CD4-positive, alpha-beta memory T cell (primary cell): ENCODE results near the gene PNMA5. TPM values are rescaled to one million over a fixed set of nuclear protein-coding genes. Genes with fewer than 3 reads are reported as not detected.
A peak's percentile ranks its signal among the peaks of the same experiment; 100 is the strongest.
"Not testable (repeated sequence)": the region's sequence is repeated elsewhere in the genome, so short reads cannot be mapped to it uniquely, and the experiment has no call there.

Experiments
- CTCF ChIA-PET: fragments of 350-600 bp; sonication (Branson Sonifier 250); formaldehyde crosslinking; loops from one replicate; lab custom pipeline; 2021; ENCODE audit warnings: inconsistent platforms; ENCODE audit not compliant: partially characterized antibody; lab: Charles Lee
- POLR2A ChIA-PET: fragments of 350-600 bp; sonication (Branson Sonifier 250); formaldehyde crosslinking; loops from one replicate; lab custom pipeline; 2021; ENCODE audit not compliant: partially characterized antibody; lab: Charles Lee
- DNase-seq, 5 donors: peaks; one replicate each; pipeline versions ENCODE4 v3.0.0 to v3.0.0-alpha.2; 2020 to 2022; ENCODE audit warnings: mixed read lengths in 1 of 5
- H3K27ac ChIP-seq: one replicate; pipeline ENCODE4 v1.7.0; 2013; ENCODE audit warnings: low read depth, low read length
- H3K27me3 ChIP-seq: 2 replicates; pipeline ENCODE4 v1.7.0; 2013; ENCODE audit warnings: mild to moderate bottlenecking, low read length, moderate library complexity; ENCODE audit not compliant: insufficient read depth
- H3K36me3 ChIP-seq: 2 replicates; pipeline ENCODE4 v1.7.0; 2013; ENCODE audit warnings: mild to moderate bottlenecking, low read length, moderate library complexity; ENCODE audit not compliant: insufficient read depth
- H3K4me1 ChIP-seq: 2 replicates; pipeline ENCODE4 v1.7.0; 2013; ENCODE audit warnings: mild to moderate bottlenecking, low read length, moderate library complexity; ENCODE audit not compliant: insufficient read depth
- H3K4me3 ChIP-seq, 2 donors: one replicate each; pipeline ENCODE4 v1.7.0; 2013; ENCODE audit warnings: low read length in 2 of 2, mild to moderate bottlenecking in 1 of 2
- H3K9me3 ChIP-seq, 2 donors: one replicate each; pipeline ENCODE4 v1.7.0; 2013; ENCODE audit warnings: low read length in 2 of 2, control low read depth in 1 of 2; ENCODE audit not compliant: control insufficient read depth in 1 of 2
- H3K27ac Mint-ChIP-seq, 7 donors: one replicate each; pipeline ENCODE4 v1.8.0; 2020 to 2021; ENCODE audit warnings: mixed read lengths in 7 of 7, mild to moderate bottlenecking in 6 of 7, inconsistent platforms in 3 of 7, moderate library complexity in 3 of 7
- H3K27me3 Mint-ChIP-seq, 2 donors: one replicate each; pipeline ENCODE4 v1.8.0; 2020 to 2021; ENCODE audit warnings: mixed read lengths in 2 of 2
- H3K36me3 Mint-ChIP-seq, 2 donors: one replicate each; pipeline ENCODE4 v1.8.0; 2020 to 2021; ENCODE audit warnings: mixed read lengths in 2 of 2, inconsistent platforms in 1 of 2, mild to moderate bottlenecking in 1 of 2
- H3K4me1 Mint-ChIP-seq, 4 donors: one replicate each; pipeline ENCODE4 v1.8.0; 2020 to 2021; ENCODE audit warnings: mixed read lengths in 4 of 4, mild to moderate bottlenecking in 1 of 4
- H3K4me3 Mint-ChIP-seq, 8 donors: one replicate each; pipeline ENCODE4 v1.8.0; 2020 to 2021; ENCODE audit warnings: mixed read lengths in 8 of 8, mild to moderate bottlenecking in 7 of 8, moderate library complexity in 6 of 8, inconsistent platforms in 3 of 8
- H3K9me3 Mint-ChIP-seq, 8 donors: one replicate each; pipeline ENCODE4 v1.8.0; 2020 to 2021; ENCODE audit warnings: mixed read lengths in 8 of 8, mild to moderate bottlenecking in 5 of 8, inconsistent platforms in 3 of 8, moderate library complexity in 1 of 8
- intact Hi-C: fragments of 100-400 bp; cut with micrococcal nuclease; formaldehyde crosslinking; loops from one replicate; pipeline ENCODE4 v1.15.1; 2023
- polyA plus RNA-seq, 2 donors: library from polyadenylated mRNA; unstranded; fragments of 300-500 nt; fragmentation: Illumina TruSeq; gene quantifications; one replicate each; pipeline ENCODE4 v1.2.3, GENCODE V29; 2021
- total RNA-seq, 2 experiments: library from RNA; stranded (reverse); gene quantifications; one replicate each; pipeline ENCODE4 v1.2.3, GENCODE V29; 2021

PNMA5 gene
- under 1 TPM; 0.28 to 0.29 TPM for total RNA-seq
- under 1 TPM; 0.05 to 0.18 TPM for polyA plus RNA-seq

DNA sequence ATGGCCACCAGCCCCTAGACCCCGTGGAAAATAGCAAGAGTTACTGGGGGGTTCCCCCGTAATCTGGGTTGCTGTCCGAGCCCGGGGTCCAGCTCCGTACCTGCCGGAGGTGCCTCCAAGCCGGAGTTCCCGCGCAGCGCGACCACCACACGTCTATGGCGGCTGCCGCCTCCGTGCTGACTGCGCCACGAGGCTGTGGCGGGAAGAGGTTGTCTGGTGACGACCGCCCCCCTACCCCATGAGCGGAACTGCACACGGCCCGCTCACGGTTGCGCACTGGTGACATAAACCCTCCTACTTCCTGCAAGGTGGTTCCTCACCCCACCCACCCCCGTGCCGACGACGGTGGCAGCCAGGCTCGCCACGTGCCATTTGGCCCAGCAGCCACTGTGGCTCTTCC, at the start of gene PNMA5:
Gene PNMA5, minus strand, starts transcription at position 184 of the 400 bp plus-strand sequence. CDS start 2,518 bp downstream, outside the sequence.
- ChIA-PET CTCF (no interaction called here), POLR2A (no interaction called here)
- H3K36me3 ChIP-seq = no peaks in the 10 kb centered on the region
- DNase-seq = no peak
- H3K27me3 ChIP-seq = no peaks in the 10 kb centered on the region
- H3K9me3 ChIP-seq = no peaks in the 10 kb centered on the region
- no peaks in the 10 kb centered on the region for H3K36me3 Mint-ChIP-seq
- no peaks in the 10 kb centered on the region for H3K9me3 Mint-ChIP-seq
- H3K27ac Mint-ChIP-seq = no peak within 1 kb of the TSS
- no peak within 1 kb of the TSS for H3K27ac ChIP-seq
- H3K4me3 ChIP-seq = no peak within 1 kb of the TSS
- H3K4me1 ChIP-seq = peaks cover 8% of the 10 kb centered on the region
- H3K4me1 Mint-ChIP-seq = peaks cover 0 to 22% (median 11%) of the 10 kb centered on the region in 4 donors
- no peak within 1 kb of the TSS for H3K4me3 Mint-ChIP-seq
- intact Hi-C loops = no loop called here
- no peaks in the 10 kb centered on the region for H3K27me3 Mint-ChIP-seq

- CTCF ChIA-PET = interaction anchor here (0.6 to 2.4 kb wide), 17 partner anchors 13 to 896 kb away, joined by 3 to 37 read pairs (median 5); partner anchors contain the start of gene HAUS7
- Histone ChIP-seq H3K9me3 (no peaks in the 10 kb centered on the region), H3K4me3 (peak overlapping the region in 1 of 2 donors; percentile 36), H3K27ac (peak overlapping the region; percentile 52), H3K27me3 (no peaks in the 10 kb centered on the region), H3K4me1 (peaks cover 9% of the 10 kb centered on the region), H3K36me3 (no peaks in the 10 kb centered on the region)
- POLR2A ChIA-PET = interaction anchor here (0.6 to 1.9 kb wide), 10 partner anchors 43 to 1994 kb away, joined by 3 to 12 read pairs (median 4); partner anchors contain the start of genes FUNDC2 and ZNF275
- peak; percentile 38 to 62 (median 57) for DNase-seq
- Mint-ChIP-seq H3K27ac (peak overlapping the region; percentile 79 to 94 (median 90)), H3K27me3 (no peaks in the 10 kb centered on the region), H3K36me3 (peaks cover 3 to 8% of the 10 kb centered on the region in 2 donors), H3K4me3 (peak overlapping the region; percentile 83 to 91 (median 86)), H3K4me1 (peaks cover 0 to 24% (median 8%) of the 10 kb centered on the region in 4 donors), H3K9me3 (peaks cover 0 to 6% (median under 1%) of the 10 kb centered on the region in 8 donors)
- intact Hi-C loops = loop anchor here (1.0 to 5.0 kb wide), 4 partner anchors 74 to 636 kb away; no protein-coding TSS in a partner anchor
Observed at GRCh38 chrX:153032397-153033118, 38.6 kb upstream of the PNMA5 start.

DNA sequence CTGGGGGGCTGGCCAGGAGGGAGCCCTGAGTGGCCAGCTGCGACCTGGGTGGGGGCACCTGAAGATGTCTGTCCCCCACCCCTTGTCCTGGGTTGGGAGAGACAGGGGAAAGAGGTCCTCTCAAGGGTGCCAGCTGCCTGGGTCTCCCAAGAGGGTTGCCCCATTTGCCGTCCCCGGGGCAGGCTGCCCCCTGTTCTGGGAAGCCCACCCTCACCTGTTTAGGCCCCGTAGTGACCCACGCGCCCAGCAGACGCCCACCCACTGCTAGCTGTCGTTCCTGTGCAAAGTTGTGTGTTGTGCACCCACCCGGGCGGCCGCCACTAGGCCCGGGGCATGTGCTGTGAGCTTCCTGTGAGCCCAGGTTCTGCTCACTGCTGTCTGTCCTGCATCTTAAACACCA, 36.9 kb upstream of the PNMA5 start:
- no peaks in the 10 kb centered on the region for H3K27me3 ChIP-seq
- H3K4me1 ChIP-seq = peaks cover 9% of the 10 kb centered on the region
- no peaks in the 10 kb centered on the region for H3K9me3 ChIP-seq
- no peaks in the 10 kb centered on the region for H3K36me3 ChIP-seq
- H3K27me3 Mint-ChIP-seq = no peaks in the 10 kb centered on the region
- POLR2A ChIA-PET = no interaction called here
- no peak overlapping the region for H3K27ac Mint-ChIP-seq
- H3K4me1 Mint-ChIP-seq = peaks cover 0 to 24% (median 8%) of the 10 kb centered on the region in 4 donors
- CTCF ChIA-PET = interaction anchor here (2.4 kb wide), 1 partner anchor 89 kb away, joined by 14 read pairs; no protein-coding TSS in a partner anchor
- H3K36me3 Mint-ChIP-seq = peaks cover 0 to 4% of the 10 kb centered on the region in 2 donors
- H3K27ac ChIP-seq = no peak overlapping the region
- H3K4me3 Mint-ChIP-seq = no peak overlapping the region
- DNase-seq = no peak
- H3K4me3 ChIP-seq = no peak overlapping the region
- peaks cover 0 to 4% (median under 1%) of the 10 kb centered on the region in 8 donors for H3K9me3 Mint-ChIP-seq
- intact Hi-C loops = loop anchor here (5.0 kb wide), 1 partner anchor 88 kb away; no protein-coding TSS in a partner anchor

GRCh38 chrX:153029875-153030274, 36.0 kb upstream of the PNMA5 start:
- no peaks in the 10 kb centered on the region for H3K9me3 ChIP-seq
- intact Hi-C loops = loop anchor here (5.0 kb wide), 1 partner anchor 88 kb away; no protein-coding TSS in a partner anchor
- Mint-ChIP-seq H3K4me3 (no peak overlapping the region), H3K9me3 (peaks cover 0 to 4% (median under 1%) of the 10 kb centered on the region in 8 donors), H3K27ac (no peak overlapping the region), H3K27me3 (no peaks in the 10 kb centered on the region), H3K36me3 (no peaks in the 10 kb centered on the region), H3K4me1 (peaks cover 0 to 24% (median 8%) of the 10 kb centered on the region in 4 donors)
- H3K4me3 ChIP-seq = no peak overlapping the region
- DNase-seq = no peak
- POLR2A ChIA-PET = no interaction called here
- CTCF ChIA-PET = interaction anchor here (1.0 kb wide), 1 partner anchor 477 kb away, joined by 6 read pairs; no protein-coding TSS in a partner anchor
- H3K27me3 ChIP-seq = no peaks in the 10 kb centered on the region
- H3K27ac ChIP-seq = no peak overlapping the region
- H3K4me1 ChIP-seq = peaks cover 9% of the 10 kb centered on the region
- H3K36me3 ChIP-seq = no peaks in the 10 kb centered on the region

GRCh38 chrX:153029162-153029561, 35.2 kb upstream of the PNMA5 start:
- DNase-seq = no peak
- no peaks in the 10 kb centered on the region for H3K36me3 ChIP-seq
- no peaks in the 10 kb centered on the region for H3K27me3 Mint-ChIP-seq
- H3K27me3 ChIP-seq = no peaks in the 10 kb centered on the region
- H3K4me3 Mint-ChIP-seq = no peak overlapping the region
- intact Hi-C loops = no loop called here
- no peak overlapping the region for H3K27ac ChIP-seq
- peaks cover 0 to 2% (median 0%) of the 10 kb centered on the region in 8 donors for H3K9me3 Mint-ChIP-seq
- H3K9me3 ChIP-seq = no peaks in the 10 kb centered on the region
- H3K4me1 Mint-ChIP-seq = peaks cover 0 to 19% (median 6%) of the 10 kb centered on the region in 4 donors
- no peak overlapping the region for H3K4me3 ChIP-seq
- H3K27ac Mint-ChIP-seq = peak overlapping the region in 4 of 7 donors; percentile 64 to 81 (median 70)
- peaks cover 9% of the 10 kb centered on the region for H3K4me1 ChIP-seq
- POLR2A ChIA-PET = no interaction called here
- no peaks in the 10 kb centered on the region for H3K36me3 Mint-ChIP-seq
- CTCF ChIA-PET = interaction anchor here (1.0 kb wide), 1 partner anchor 478 kb away, joined by 6 read pairs; no protein-coding TSS in a partner anchor

DNA sequence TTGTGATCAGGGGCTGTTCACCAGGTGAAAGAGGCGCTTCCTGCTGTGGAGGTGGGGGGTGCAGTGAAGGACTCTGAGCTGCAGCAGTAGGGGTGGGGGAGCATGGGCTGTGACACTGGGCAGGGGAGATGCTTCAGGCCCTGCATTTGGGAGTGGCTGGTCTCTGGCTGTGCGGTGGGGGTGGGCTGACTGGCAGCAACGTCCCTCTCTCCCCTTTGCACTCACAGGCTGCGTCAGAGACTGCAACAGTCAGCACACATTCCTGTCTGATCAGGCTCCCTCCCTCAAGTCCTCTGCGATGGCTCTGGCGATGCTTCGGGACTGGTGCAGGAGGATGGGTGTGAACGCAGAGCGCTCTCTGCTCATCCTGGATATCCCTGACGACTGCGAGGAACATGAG, 34.6 kb upstream of the PNMA5 start:
- DNase-seq, H3K9me3 Mint-ChIP-seq, intact Hi-C loops, H3K9me3 ChIP-seq, POLR2A ChIA-PET, H3K4me1 ChIP-seq, H3K36me3 ChIP-seq, H3K36me3 Mint-ChIP-seq, H3K27ac Mint-ChIP-seq, H3K27me3 ChIP-seq, H3K27me3 Mint-ChIP-seq, H3K27ac ChIP-seq, H3K4me3 ChIP-seq, CTCF ChIA-PET, H3K4me3 Mint-ChIP-seq: not testable (repeated sequence)
- H3K4me1 Mint-ChIP-seq = peaks cover 0 to 13% (median 6%) of the 10 kb centered on the region in 4 donors

GRCh38 chrX:153026501-153026900, 32.6 kb upstream of the PNMA5 start:
- H3K27me3 ChIP-seq, H3K4me1 Mint-ChIP-seq, H3K27ac ChIP-seq, POLR2A ChIA-PET, H3K9me3 ChIP-seq, DNase-seq, H3K27me3 Mint-ChIP-seq, H3K4me3 ChIP-seq, H3K9me3 Mint-ChIP-seq, H3K36me3 Mint-ChIP-seq, H3K4me1 ChIP-seq, H3K36me3 ChIP-seq, intact Hi-C loops, H3K4me3 Mint-ChIP-seq, CTCF ChIA-PET: not testable (repeated sequence)
- H3K27ac Mint-ChIP-seq = peak overlapping the region in 1 of 7 donors; percentile 77
